Peyer's patch (tissue), 4 donors: ENCODE results near the gene HEATR9. TPM values are rescaled to one million over a fixed set of nuclear protein-coding genes. Genes with fewer than 3 reads are reported as not detected.

Source experiments
- DNase-seq, 3 donors: peaks; one replicate each; pipeline ENCODE4 v3.0.0-alpha.2; 2017 to 2019
- H3K27ac ChIP-seq, 4 donors: fragments of 200-600 bp; sonication (generic); one replicate each; pipeline ENCODE4 v1.5.1; 2016 to 2019
- H3K27me3 ChIP-seq, 2 donors: fragments of 200-600 bp; sonication (generic); one replicate each; pipeline ENCODE4 v1.5.1; 2019
- H3K36me3 ChIP-seq, 3 donors: fragments of 200-600 bp; sonication (generic); one replicate each; pipeline ENCODE4 v1.5.1; 2016 to 2019
- H3K4me1 ChIP-seq, 4 donors: fragments of 200-600 bp; sonication (generic); one replicate each; pipeline ENCODE4 v1.5.1; 2016 to 2019
- H3K4me3 ChIP-seq, 4 donors: fragments of 200-600 bp; sonication (generic); 1 replicate in 3 of 4; 2 replicates in 1 of 4; pipeline ENCODE4 v1.5.1; 2016 to 2019; ENCODE audit warnings: mild to moderate bottlenecking in 1 of 4
- H3K9me3 ChIP-seq, 4 donors: fragments of 200-600 bp; sonication (generic); one replicate each; pipeline ENCODE4 v1.5.1; 2016 to 2019; ENCODE audit warnings: mild to moderate bottlenecking in 1 of 4
- POLR2A ChIP-seq, 2 donors: fragments of 450-650 bp; IDR thresholded peaks; one replicate each; pipeline ENCODE4 v1.5.1; 2017; ENCODE audit warnings: antibody characterized with exemption in 2 of 2, mild to moderate bottlenecking in 2 of 2, moderate library complexity in 2 of 2
- total RNA-seq, 4 donors: library from RNA; depleted of rRNA; stranded (reverse); fragments of >200 nt; gene quantifications; one replicate each; pipeline ENCODE4 v1.1.0, GENCODE V29; 2016
- TF ChIP-seq, protein P1 (sequence below), 6 experiments: fragments of 450-650 bp in 4 of 6; fragments of 200-600 bp in 2 of 6; sonication (generic) in 1 of 6; IDR thresholded peaks; one replicate each; pipeline ENCODE4 v1.5.1; 2017 to 2019; ENCODE audit warnings: antibody characterized with exemption in 6 of 6, mild to moderate bottlenecking in 3 of 6, moderate library complexity in 1 of 6

HEATR9 gene
- total RNA-seq, 4 donors from 2014 or later, result not detected

- no peak for TF ChIP-seq POLR2A (IDR thresholded peaks at IDR 0.05)
Measured at GRCh38 chr17:35847633-35848373, 20.9 kb downstream of the HEATR9 start.

DNA sequence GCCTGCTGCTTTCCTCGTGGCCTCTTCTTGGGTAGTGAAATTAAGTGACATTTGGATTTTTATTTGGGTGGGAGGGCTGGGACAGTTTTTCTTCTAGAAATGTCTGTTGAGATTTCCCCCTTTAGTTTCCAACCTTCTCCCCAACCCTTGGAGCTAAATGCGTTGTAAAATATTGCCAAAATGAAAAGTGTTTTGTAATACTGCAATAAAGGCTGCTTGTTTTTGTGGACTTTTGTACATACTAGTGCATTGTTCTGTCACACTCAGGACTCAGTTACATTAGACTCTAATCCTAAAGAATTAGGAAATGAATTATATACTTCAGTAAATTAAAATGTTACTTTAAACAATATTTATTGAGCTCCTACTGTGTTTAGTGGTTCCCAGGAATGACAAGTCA lies 21.7 kb downstream of the HEATR9 start:
- no peak for DNase-seq
- no peaks in the 10 kb centered on the region for H3K4me1 ChIP-seq
- H3K27ac ChIP-seq, result no peak overlapping the region
- H3K4me3 ChIP-seq, result no peak overlapping the region
- TF ChIP-seq, protein P1, sequence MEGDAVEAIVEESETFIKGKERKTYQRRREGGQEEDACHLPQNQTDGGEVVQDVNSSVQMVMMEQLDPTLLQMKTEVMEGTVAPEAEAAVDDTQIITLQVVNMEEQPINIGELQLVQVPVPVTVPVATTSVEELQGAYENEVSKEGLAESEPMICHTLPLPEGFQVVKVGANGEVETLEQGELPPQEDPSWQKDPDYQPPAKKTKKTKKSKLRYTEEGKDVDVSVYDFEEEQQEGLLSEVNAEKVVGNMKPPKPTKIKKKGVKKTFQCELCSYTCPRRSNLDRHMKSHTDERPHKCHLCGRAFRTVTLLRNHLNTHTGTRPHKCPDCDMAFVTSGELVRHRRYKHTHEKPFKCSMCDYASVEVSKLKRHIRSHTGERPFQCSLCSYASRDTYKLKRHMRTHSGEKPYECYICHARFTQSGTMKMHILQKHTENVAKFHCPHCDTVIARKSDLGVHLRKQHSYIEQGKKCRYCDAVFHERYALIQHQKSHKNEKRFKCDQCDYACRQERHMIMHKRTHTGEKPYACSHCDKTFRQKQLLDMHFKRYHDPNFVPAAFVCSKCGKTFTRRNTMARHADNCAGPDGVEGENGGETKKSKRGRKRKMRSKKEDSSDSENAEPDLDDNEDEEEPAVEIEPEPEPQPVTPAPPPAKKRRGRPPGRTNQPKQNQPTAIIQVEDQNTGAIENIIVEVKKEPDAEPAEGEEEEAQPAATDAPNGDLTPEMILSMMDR (IDR thresholded peaks at IDR 0.05), result no peak
- TF ChIP-seq POLR2A (IDR thresholded peaks at IDR 0.05), result no peak
- H3K36me3 ChIP-seq, result peaks cover 0 to 78% (median 1%) of the 10 kb centered on the region in 3 donors
- H3K27me3 ChIP-seq, result no peaks in the 10 kb centered on the region
- no peaks in the 10 kb centered on the region for H3K9me3 ChIP-seq

More at GRCh38 chr17:35847633-35848373, 20.9 kb downstream of the HEATR9 start:
- Histone ChIP-seq H3K27me3 (no peaks in the 10 kb centered on the region), H3K4me1 (no peaks in the 10 kb centered on the region), H3K36me3 (peaks cover 0 to 78% (median 0%) of the 10 kb centered on the region in 3 donors), H3K9me3 (no peaks in the 10 kb centered on the region), H3K27ac (no peak overlapping the region), H3K4me3 (no peak overlapping the region)
- DNase-seq, result no peak

DNA sequence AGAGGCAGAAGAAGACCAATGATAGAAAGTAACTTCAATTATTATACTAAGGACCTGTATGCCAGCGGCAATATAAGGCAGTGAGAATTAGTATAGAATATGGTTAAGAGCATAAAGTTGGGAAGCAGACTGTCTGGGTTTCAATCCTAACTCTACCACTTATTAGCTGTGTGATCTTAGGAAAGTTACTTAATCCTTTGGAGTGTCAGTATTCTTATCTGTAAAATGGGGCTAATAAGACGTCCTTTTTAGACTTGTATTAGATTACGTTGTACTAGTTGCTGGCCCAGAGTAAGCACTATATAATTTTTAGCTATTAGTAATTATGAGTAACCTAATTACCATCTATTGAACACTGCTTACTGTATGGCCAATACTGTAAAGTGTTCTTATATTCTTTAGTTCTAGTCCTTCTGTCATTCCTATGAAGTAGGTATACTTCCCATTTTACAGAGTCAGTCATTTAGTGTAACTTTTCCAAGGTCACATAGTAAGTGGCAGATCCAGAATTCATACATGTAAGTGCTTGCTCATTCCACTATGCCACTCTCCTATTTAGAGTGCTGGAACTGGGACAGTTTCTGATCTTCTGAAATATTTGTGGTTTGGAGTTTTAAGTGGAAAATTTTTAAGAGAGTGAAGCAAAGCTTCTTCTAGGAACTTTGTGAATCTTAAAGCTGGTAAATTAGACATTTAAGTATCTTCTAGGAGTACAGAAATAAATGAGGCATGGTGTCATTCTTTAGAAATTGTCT lies 22.5 kb downstream of the HEATR9 start:
- no peaks in the 10 kb centered on the region for H3K9me3 ChIP-seq
- no peak overlapping the region for H3K27ac ChIP-seq
- H3K36me3 ChIP-seq, result peaks cover 0 to 84% (median 2%) of the 10 kb centered on the region in 3 donors
- no peaks in the 10 kb centered on the region for H3K27me3 ChIP-seq
- no peaks in the 10 kb centered on the region for H3K4me1 ChIP-seq
- H3K4me3 ChIP-seq, result no peak overlapping the region
- TF ChIP-seq, protein P1 (IDR thresholded peaks at IDR 0.05), result no peak
- no peak for TF ChIP-seq POLR2A (IDR thresholded peaks at IDR 0.05)
- DNase-seq, result no peak

DNA sequence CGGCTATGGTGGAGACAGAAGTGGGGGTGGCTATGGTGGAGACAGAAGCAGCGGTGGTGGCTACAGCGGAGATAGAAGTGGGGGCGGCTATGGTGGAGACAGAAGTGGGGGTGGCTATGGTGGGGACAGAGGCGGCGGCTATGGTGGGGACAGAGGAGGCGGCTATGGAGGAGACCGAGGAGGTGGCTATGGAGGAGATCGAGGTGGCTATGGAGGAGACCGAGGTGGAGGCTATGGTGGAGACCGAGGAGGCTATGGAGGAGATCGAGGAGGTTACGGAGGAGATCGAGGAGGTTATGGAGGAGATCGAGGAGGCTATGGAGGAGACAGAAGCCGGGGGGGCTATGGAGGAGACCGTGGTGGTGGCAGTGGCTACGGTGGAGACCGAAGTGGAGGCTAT lies 24.1 kb downstream of the HEATR9 start:
- Histone ChIP-seq H3K36me3 (peaks cover 0 to 96% (median 2%) of the 10 kb centered on the region in 3 donors), H3K4me3 (no peak overlapping the region), H3K4me1 (no peaks in the 10 kb centered on the region), H3K9me3 (no peaks in the 10 kb centered on the region), H3K27me3 (no peaks in the 10 kb centered on the region), H3K27ac (no peak overlapping the region)
- TF ChIP-seq, protein P1 (IDR thresholded peaks at IDR 0.05), result no peak
- no peak for TF ChIP-seq POLR2A (IDR thresholded peaks at IDR 0.05)
- no peak for DNase-seq

- Histone ChIP-seq H3K27me3 (no peaks in the 10 kb centered on the region), H3K36me3 (peaks cover 0 to 96% (median 2%) of the 10 kb centered on the region in 3 donors), H3K4me3 (no peak overlapping the region), H3K9me3 (no peaks in the 10 kb centered on the region), H3K27ac (no peak overlapping the region), H3K4me1 (no peaks in the 10 kb centered on the region)
- DNase-seq, result no peak
- TF ChIP-seq POLR2A (IDR thresholded peaks at IDR 0.05), result no peak
- TF ChIP-seq, protein P1 (IDR thresholded peaks at IDR 0.05), result no peak
Measured at GRCh38 chr17:35843698-35844097, 25.0 kb downstream of the HEATR9 start.

- H3K27me3 ChIP-seq, result no peaks in the 10 kb centered on the region
- H3K9me3 ChIP-seq, result no peaks in the 10 kb centered on the region
- DNase-seq, result no peak
- peaks cover 0 to 96% (median 2%) of the 10 kb centered on the region in 3 donors for H3K36me3 ChIP-seq
- no peak overlapping the region for H3K4me3 ChIP-seq
- no peak for TF ChIP-seq POLR2A (IDR thresholded peaks at IDR 0.05)
- TF ChIP-seq, protein P1 (IDR thresholded peaks at IDR 0.05), result no peak
- no peak overlapping the region for H3K27ac ChIP-seq
- H3K4me1 ChIP-seq, result no peaks in the 10 kb centered on the region
Measured at GRCh38 chr17:35842239-35842638, 26.5 kb downstream of the HEATR9 start.
